ENCODE measurements around the gene TUSC2. TPM values are rescaled to one million over a fixed set of nuclear protein-coding genes. Genes with fewer than 3 reads are reported as not detected.

The TUSC2 gene
- total RNA-seq, 1 experiment from 2014 or later, result 29.2 TPM

GRCh38 chr3:50302095-50303012 is 25.7 kb downstream of the TUSC2 start:
- Mint-ChIP-seq H3K4me1 (ENCODE audit: low read depth, unreplicated experiment) (peaks cover 24% of the 10 kb centered on the region), H3K27ac (ENCODE audit: unreplicated experiment) (no peak overlapping the region), H3K36me3 (ENCODE audit: insufficient read depth, unreplicated experiment) (peaks cover 28% of the 10 kb centered on the region), H3K4me3 (ENCODE audit: low read depth, unreplicated experiment) (no peak overlapping the region), H3K9me3 (ENCODE audit: low read depth, unreplicated experiment) (no peaks in the 10 kb centered on the region), H3K27me3 (ENCODE audit: unreplicated experiment) (no peaks in the 10 kb centered on the region)
- CTCF ChIA-PET, result interaction anchor here (0.8 to 1.2 kb wide), 2 partner anchors 15 to 22 kb away, joined by 3 to 7 read pairs; no protein-coding TSS in a partner anchor
- BruUV-seq (replicated peaks), result no TSS peak
- TF ChIP-seq, protein P1, sequence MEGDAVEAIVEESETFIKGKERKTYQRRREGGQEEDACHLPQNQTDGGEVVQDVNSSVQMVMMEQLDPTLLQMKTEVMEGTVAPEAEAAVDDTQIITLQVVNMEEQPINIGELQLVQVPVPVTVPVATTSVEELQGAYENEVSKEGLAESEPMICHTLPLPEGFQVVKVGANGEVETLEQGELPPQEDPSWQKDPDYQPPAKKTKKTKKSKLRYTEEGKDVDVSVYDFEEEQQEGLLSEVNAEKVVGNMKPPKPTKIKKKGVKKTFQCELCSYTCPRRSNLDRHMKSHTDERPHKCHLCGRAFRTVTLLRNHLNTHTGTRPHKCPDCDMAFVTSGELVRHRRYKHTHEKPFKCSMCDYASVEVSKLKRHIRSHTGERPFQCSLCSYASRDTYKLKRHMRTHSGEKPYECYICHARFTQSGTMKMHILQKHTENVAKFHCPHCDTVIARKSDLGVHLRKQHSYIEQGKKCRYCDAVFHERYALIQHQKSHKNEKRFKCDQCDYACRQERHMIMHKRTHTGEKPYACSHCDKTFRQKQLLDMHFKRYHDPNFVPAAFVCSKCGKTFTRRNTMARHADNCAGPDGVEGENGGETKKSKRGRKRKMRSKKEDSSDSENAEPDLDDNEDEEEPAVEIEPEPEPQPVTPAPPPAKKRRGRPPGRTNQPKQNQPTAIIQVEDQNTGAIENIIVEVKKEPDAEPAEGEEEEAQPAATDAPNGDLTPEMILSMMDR (IDR thresholded peaks at IDR 0.05; ENCODE audit: unreplicated experiment), result no peak
- DNase-seq, result no peak
- intact Hi-C loops (cut with micrococcal nuclease; ENCODE audit: unreplicated experiment), result no loop called here

DNA sequence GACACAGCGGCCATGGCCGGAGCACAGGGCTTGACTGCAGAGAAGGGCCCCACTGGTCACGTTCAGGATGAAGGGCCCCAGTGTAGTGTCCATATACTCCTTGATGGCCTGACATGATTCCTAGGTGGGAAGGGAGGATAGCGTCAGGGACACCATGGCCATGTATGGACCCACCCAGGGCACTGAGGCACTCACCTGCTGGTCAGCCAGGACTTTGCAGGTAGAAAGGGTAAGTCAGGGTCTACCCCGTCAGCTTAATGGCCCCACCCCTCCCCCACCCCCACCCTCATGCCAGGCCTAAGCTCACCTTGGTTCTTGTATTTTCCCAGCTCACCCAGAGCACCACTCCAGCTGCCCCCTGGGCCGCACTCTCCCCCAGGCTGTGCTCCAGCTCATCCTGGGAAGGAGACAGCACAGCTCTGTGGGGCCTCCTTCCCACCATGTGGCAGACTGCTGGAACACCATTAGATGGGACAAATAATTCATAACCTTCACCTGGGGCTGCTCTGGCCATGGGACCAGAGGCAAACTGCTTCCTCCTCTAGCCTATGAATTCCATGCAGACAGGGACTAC is 27.3 kb downstream of the TUSC2 start:
- H3K36me3 Mint-ChIP-seq (ENCODE audit: insufficient read depth, unreplicated experiment), result peaks cover 28% of the 10 kb centered on the region
- H3K27ac Mint-ChIP-seq (ENCODE audit: unreplicated experiment), result peak overlapping the region; percentile 85
- DNase-seq, result no peak
- BruUV-seq (replicated peaks), result no TSS peak
- CTCF ChIA-PET, result no interaction called here
- no peaks in the 10 kb centered on the region for H3K27me3 Mint-ChIP-seq (ENCODE audit: unreplicated experiment)
- intact Hi-C loops (cut with micrococcal nuclease; ENCODE audit: unreplicated experiment), result no loop called here
- H3K4me3 Mint-ChIP-seq (ENCODE audit: low read depth, unreplicated experiment), result peak overlapping the region; percentile 96
- H3K9me3 Mint-ChIP-seq (ENCODE audit: low read depth, unreplicated experiment), result no peaks in the 10 kb centered on the region
- TF ChIP-seq, protein P1 (IDR thresholded peaks at IDR 0.05; ENCODE audit: unreplicated experiment), result no peak
- H3K4me1 Mint-ChIP-seq (ENCODE audit: low read depth, unreplicated experiment), result peaks cover 24% of the 10 kb centered on the region

DNA sequence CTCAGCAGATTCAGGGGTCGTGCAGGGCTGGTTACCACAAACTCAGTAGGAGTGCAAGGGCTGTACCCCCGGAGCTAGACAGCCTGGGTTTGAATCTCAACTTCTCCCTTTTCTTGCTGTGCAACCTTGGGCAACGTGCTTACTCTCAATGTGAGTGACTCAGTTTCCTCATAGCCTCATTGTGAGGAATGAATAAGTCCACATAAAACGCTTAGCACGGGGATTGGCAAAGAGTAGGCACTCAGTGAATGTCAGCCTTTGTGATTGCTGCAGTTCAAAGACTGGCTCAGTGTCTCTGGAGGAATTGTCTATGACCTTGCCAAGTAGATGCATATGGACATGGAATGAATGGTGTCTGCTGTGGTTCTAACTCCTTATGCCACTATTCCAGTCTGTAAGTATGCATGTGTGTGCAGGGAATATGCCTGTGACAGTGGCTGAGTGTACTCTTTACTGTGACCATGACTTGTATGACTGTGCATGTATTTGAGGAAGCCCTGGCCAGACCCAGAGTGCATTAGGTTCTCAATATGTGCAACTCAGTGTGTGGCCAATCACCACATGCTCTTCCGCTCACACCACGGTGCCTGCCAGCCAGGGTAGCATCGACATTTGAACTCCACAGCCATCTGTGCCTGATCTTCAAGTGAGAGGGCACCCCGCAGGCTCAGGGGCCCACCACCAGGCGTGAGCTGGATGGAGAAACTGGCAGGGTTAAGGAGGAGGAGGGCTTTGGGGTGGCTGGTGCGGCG is 27.9 kb downstream of the TUSC2 start:
- DNase-seq, result no peak
- intact Hi-C loops (cut with micrococcal nuclease; ENCODE audit: unreplicated experiment), result no loop called here
- TF ChIP-seq, protein P1 (IDR thresholded peaks at IDR 0.05; ENCODE audit: unreplicated experiment), result no peak
- H3K27ac Mint-ChIP-seq (ENCODE audit: unreplicated experiment), result peak overlapping the region; percentile 85
- H3K36me3 Mint-ChIP-seq (ENCODE audit: insufficient read depth, unreplicated experiment), result peaks cover 28% of the 10 kb centered on the region
- no peaks in the 10 kb centered on the region for H3K9me3 Mint-ChIP-seq (ENCODE audit: low read depth, unreplicated experiment)
- no peaks in the 10 kb centered on the region for H3K27me3 Mint-ChIP-seq (ENCODE audit: unreplicated experiment)
- TSS peak; percentile 96 for BruUV-seq (replicated peaks)
- H3K4me1 Mint-ChIP-seq (ENCODE audit: low read depth, unreplicated experiment), result peaks cover 24% of the 10 kb centered on the region
- H3K4me3 Mint-ChIP-seq (ENCODE audit: low read depth, unreplicated experiment), result peak overlapping the region; percentile 96
- CTCF ChIA-PET, result interaction anchor here (0.8 to 1.6 kb wide), 6 partner anchors 17 to 74 kb away, joined by 3 to 6 read pairs (median 4); no protein-coding TSS in a partner anchor

DNA sequence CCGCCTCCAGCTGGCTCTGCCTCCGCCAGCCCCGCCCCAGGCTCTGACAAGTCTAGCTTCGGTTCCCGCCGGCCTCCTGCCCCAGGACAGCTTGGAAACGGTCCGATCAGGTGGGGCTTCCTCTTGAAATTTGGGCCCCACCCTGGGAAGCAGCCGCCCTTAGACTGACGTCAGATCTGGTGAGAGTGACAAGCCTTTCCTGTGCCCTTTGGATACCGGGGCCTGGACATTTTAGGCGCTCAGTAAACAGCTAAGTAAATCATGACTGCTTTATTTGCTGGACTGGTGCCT is 28.4 kb downstream of the TUSC2 start:
- peaks cover 24% of the 10 kb centered on the region for H3K4me1 Mint-ChIP-seq (ENCODE audit: low read depth, unreplicated experiment)
- no peak for DNase-seq
- H3K27ac Mint-ChIP-seq (ENCODE audit: unreplicated experiment), result peak overlapping the region; percentile 85
- BruUV-seq (replicated peaks), result no TSS peak
- TF ChIP-seq, protein P1 (IDR thresholded peaks at IDR 0.05; ENCODE audit: unreplicated experiment), result no peak
- peak overlapping the region; percentile 96 for H3K4me3 Mint-ChIP-seq (ENCODE audit: low read depth, unreplicated experiment)
- intact Hi-C loops (cut with micrococcal nuclease; ENCODE audit: unreplicated experiment), result no loop called here
- H3K9me3 Mint-ChIP-seq (ENCODE audit: low read depth, unreplicated experiment), result no peaks in the 10 kb centered on the region
- CTCF ChIA-PET, result interaction anchor here (0.8 to 1.6 kb wide), 6 partner anchors 17 to 73 kb away, joined by 3 to 6 read pairs (median 4); no protein-coding TSS in a partner anchor
- H3K36me3 Mint-ChIP-seq (ENCODE audit: insufficient read depth, unreplicated experiment), result peaks cover 28% of the 10 kb centered on the region
- H3K27me3 Mint-ChIP-seq (ENCODE audit: unreplicated experiment), result no peaks in the 10 kb centered on the region

Measured in Calu3 (cell line).